Ascending aorta (tissue), 2 donors: ENCODE measurements around the gene FOXN3. TPM values are rescaled to one million over a fixed set of nuclear protein-coding genes. Genes with fewer than 3 reads are reported as not detected.
"Not testable (repeated sequence)": the region's sequence is repeated elsewhere in the genome, so short reads cannot be mapped to it uniquely, and the experiment has no call there.

Source experiments
- DNase-seq, 2 donors: peaks; one replicate each; pipeline ENCODE4 v3.0.0-alpha.2; 2019; ENCODE audit warnings: low spot score in 2 of 2
- H3K27ac ChIP-seq, 2 donors: fragments of 200-600 bp; sonication (generic); one replicate each; pipeline ENCODE4 v1.5.1; 2016 to 2017; ENCODE audit warnings: mild to moderate bottlenecking in 1 of 2
- H3K27me3 ChIP-seq: fragments of 200-600 bp; sonication (generic); one replicate; pipeline ENCODE4 v1.5.1; 2017
- H3K36me3 ChIP-seq, 2 donors: fragments of 200-600 bp; sonication (generic); one replicate each; pipeline ENCODE4 v1.5.1; 2016
- H3K4me1 ChIP-seq, 2 donors: fragments of 200-600 bp; sonication (generic); one replicate each; pipeline ENCODE4 v1.5.1; 2016 to 2017; ENCODE audit warnings: mild to moderate bottlenecking in 1 of 2
- H3K4me3 ChIP-seq, 2 donors: fragments of 200-600 bp; sonication (generic); one replicate each; pipeline ENCODE4 v1.5.1; 2016 to 2017; ENCODE audit warnings: mild to moderate bottlenecking in 1 of 2
- H3K9me3 ChIP-seq, 2 donors: fragments of 200-600 bp; sonication (generic); one replicate each; pipeline ENCODE4 v1.5.1; 2016
- intact Hi-C: fragments of 100-400 bp; cut with DNase I; formaldehyde crosslinking; loops from one replicate; pipeline ENCODE4 v1.15.1; 2023
- total RNA-seq: library from RNA; depleted of rRNA; stranded (reverse); fragments of >200 nt; gene quantifications from one replicate; pipeline ENCODE4 v1.1.0, GENCODE V29; 2016
- TF ChIP-seq, protein P1 (sequence below), 3 experiments: fragments of 200-600 bp in 2 of 3; fragments of 450-650 bp in 1 of 3; sonication (generic) in 2 of 3; IDR thresholded peaks; one replicate each; pipeline ENCODE4 v1.5.1; 2016 to 2019; ENCODE audit warnings: antibody characterized with exemption in 3 of 3, mild to moderate bottlenecking in 1 of 3, moderate library complexity in 1 of 3

FOXN3 gene
- total RNA-seq, 1 donor from 2014 or later, result 96.3 TPM

GRCh38 chr14:89160437-89160836 lies 256.6 kb downstream of the FOXN3 start:
- Histone ChIP-seq H3K9me3 (no peaks in the 10 kb centered on the region), H3K27ac (no peak overlapping the region), H3K4me1 (peaks cover 11 to 13% of the 10 kb centered on the region in 2 donors), H3K36me3 (peaks cover 17 to 29% of the 10 kb centered on the region in 2 donors), H3K4me3 (no peak overlapping the region), H3K27me3 (no peaks in the 10 kb centered on the region)
- TF ChIP-seq, protein P1, sequence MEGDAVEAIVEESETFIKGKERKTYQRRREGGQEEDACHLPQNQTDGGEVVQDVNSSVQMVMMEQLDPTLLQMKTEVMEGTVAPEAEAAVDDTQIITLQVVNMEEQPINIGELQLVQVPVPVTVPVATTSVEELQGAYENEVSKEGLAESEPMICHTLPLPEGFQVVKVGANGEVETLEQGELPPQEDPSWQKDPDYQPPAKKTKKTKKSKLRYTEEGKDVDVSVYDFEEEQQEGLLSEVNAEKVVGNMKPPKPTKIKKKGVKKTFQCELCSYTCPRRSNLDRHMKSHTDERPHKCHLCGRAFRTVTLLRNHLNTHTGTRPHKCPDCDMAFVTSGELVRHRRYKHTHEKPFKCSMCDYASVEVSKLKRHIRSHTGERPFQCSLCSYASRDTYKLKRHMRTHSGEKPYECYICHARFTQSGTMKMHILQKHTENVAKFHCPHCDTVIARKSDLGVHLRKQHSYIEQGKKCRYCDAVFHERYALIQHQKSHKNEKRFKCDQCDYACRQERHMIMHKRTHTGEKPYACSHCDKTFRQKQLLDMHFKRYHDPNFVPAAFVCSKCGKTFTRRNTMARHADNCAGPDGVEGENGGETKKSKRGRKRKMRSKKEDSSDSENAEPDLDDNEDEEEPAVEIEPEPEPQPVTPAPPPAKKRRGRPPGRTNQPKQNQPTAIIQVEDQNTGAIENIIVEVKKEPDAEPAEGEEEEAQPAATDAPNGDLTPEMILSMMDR (IDR thresholded peaks at IDR 0.05), result no peak
- intact Hi-C loops, result no loop called here
- no peak for DNase-seq

DNA sequence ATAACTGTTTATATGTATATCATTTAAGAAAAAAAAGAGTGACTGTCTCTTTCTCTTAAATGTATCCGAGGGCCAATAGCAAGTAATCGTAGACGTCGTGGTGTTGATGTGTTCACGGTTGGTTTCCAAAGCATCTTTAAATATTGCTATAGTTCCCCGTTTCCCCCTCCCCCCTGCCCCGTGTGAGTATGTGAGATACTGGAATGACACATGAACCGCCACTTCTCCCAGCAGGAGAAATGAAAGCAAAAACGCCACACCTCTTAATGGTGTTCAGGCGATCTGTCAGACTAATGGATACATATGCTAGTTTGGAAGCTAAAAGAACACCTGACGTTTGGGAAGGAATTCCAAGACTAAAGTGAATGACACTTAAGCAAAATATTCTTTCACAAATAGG lies 258.3 kb downstream of the FOXN3 start:
- H3K27ac ChIP-seq, result no peak overlapping the region
- H3K36me3 ChIP-seq, result peaks cover 17 to 33% of the 10 kb centered on the region in 2 donors
- no peaks in the 10 kb centered on the region for H3K27me3 ChIP-seq
- H3K4me1 ChIP-seq, result no peaks in the 10 kb centered on the region
- TF ChIP-seq, protein P1 (IDR thresholded peaks at IDR 0.05), result no peak
- no peak overlapping the region for H3K4me3 ChIP-seq
- intact Hi-C loops, result no loop called here
- DNase-seq, result no peak
- H3K9me3 ChIP-seq, result no peaks in the 10 kb centered on the region

DNA sequence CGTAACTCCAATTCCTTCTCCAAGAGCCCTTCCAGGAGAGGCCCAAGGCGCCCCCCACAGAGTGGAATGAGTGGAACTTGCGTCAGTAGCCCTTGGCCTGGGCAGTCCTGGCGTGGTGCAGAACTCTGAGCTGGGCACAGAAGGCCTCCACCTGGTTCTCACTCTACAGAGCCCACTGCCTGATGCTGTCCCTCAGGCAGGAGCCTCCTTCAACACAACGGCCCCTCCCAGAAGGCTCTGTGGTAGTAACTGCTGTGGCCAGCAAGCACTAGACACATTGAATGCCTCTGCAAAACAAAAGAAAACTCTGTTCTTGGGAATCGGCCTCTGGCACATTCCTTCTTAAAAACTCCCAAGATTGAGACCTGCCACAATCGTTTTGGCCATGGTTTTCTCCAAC lies 258.9 kb downstream of the FOXN3 start:
- DNase-seq, H3K4me1 ChIP-seq, H3K27me3 ChIP-seq, H3K4me3 ChIP-seq, H3K9me3 ChIP-seq, intact Hi-C loops: not testable (repeated sequence)
- Histone ChIP-seq H3K27ac (peak overlapping the region in 1 of 2 donors; percentile 21), H3K36me3 (peaks cover 17 to 33% of the 10 kb centered on the region in 2 donors)

GRCh38 chr14:89155491-89155890 lies 261.5 kb downstream of the FOXN3 start:
- no peaks in the 10 kb centered on the region for H3K4me1 ChIP-seq

DNA sequence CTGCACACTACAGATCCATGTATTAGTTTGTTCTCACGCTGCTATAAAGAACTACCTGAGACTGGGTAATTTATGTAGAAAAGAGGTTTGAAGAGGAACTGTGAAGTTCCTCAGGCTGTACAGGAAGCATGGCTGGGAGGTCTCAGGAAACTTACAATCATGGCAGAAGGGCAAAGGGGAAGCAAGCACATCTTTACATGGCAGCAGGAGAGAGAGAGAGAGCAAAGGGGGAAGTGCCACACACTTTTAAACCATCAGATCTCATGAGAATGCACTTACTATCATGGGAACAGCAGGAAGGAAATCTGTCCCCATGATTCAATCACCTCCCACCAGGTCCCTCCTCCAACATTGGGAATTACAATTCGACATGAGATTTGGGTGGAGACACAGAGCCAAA lies 265.3 kb downstream of the FOXN3 start:
- H3K4me1 ChIP-seq, H3K27me3 ChIP-seq, DNase-seq, intact Hi-C loops, H3K9me3 ChIP-seq, H3K27ac ChIP-seq, H3K4me3 ChIP-seq: not testable (repeated sequence)
- H3K36me3 ChIP-seq, result peaks cover 0 to 13% of the 10 kb centered on the region in 2 donors

More at GRCh38 chr14:89155491-89155890, 261.5 kb downstream of the FOXN3 start:
- TF ChIP-seq, protein P1 (IDR thresholded peaks at IDR 0.05), result no peak
- Histone ChIP-seq H3K36me3 (peaks cover 6 to 21% of the 10 kb centered on the region in 2 donors), H3K27ac (no peak overlapping the region), H3K4me3 (no peak overlapping the region), H3K27me3 (no peaks in the 10 kb centered on the region), H3K9me3 (no peaks in the 10 kb centered on the region)
- intact Hi-C loops, result no loop called here
- DNase-seq, result no peak

DNA sequence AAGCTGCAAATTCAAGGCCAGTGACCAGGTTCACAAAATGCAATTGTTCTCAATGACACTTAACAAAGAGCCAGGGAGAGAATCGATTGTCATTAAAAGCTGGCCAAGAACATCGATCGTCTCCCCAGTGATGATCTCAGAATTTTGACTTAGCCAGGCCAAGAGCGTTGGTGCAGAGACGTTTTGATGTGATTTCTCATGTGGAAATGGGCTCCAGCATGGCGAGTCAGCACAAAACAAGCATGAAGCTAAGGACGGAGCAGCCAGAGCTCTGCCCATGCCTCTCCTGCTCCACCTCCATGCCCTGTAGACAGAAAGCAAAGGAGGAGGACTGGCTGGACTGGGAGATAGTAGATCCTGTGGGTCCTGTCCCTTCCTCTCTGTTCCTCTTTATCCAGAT lies 270.8 kb downstream of the FOXN3 start:
- H3K27ac ChIP-seq, result no peak overlapping the region
- no peaks in the 10 kb centered on the region for H3K9me3 ChIP-seq
- intact Hi-C loops, result no loop called here
- no peaks in the 10 kb centered on the region for H3K27me3 ChIP-seq
- H3K36me3 ChIP-seq, result no peaks in the 10 kb centered on the region
- H3K4me1 ChIP-seq, result no peaks in the 10 kb centered on the region
- H3K4me3 ChIP-seq, result no peak overlapping the region
- TF ChIP-seq, protein P1 (IDR thresholded peaks at IDR 0.05), result no peak
- DNase-seq, result no peak

DNA sequence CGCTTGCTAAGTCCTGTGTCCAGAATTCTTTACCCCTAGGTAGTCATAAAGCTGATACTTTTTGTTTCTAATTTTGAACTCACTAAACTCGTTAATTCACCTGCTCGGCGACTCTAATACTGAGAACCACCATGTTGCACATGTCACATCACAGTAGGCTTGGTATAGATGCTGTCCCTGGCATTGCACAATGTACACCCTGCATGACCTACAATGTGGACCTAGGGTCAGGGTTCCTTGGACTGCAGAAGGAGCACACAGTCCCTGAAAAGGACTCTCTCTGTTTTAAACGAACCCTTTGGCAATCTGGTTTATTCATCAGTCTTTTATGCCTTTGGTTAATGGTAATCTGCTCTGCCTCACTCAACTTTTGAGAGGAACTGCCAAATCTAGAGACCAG lies 272.4 kb downstream of the FOXN3 start:
- Histone ChIP-seq H3K27me3 (no peaks in the 10 kb centered on the region), H3K4me1 (no peaks in the 10 kb centered on the region), H3K9me3 (no peaks in the 10 kb centered on the region), H3K27ac (no peak overlapping the region), H3K4me3 (no peak overlapping the region), H3K36me3 (no peaks in the 10 kb centered on the region)
- intact Hi-C loops, result no loop called here
- no peak for DNase-seq
- TF ChIP-seq, protein P1 (IDR thresholded peaks at IDR 0.05), result no peak
